ENCODE measurements around the gene SMURF1.
"Not testable (repeated sequence)": the region's sequence is repeated elsewhere in the genome, so short reads cannot be mapped to it uniquely, and the experiment has no call there.

SMURF1 gene

GRCh38 chr7:99118077-99118476 is 25.8 kb downstream of the SMURF1 start:
- no peak for DNase-seq

DNA sequence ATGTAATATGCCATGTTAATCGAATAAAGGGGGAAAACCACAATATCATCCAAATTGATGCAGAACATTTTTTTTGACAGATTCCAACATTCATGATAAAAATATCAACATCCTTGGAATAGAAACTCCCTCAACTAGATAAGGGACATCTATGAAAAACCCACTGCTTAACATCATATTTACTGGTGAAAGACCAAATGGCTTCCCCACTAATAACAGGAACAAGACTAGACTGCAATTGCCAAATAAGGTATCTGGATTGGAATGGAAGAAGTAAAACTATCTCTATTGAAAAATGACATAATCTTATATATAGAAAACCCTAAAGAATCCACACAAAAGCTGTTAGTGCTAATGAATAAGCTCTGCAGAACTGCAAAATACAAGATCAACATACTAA is 27.8 kb downstream of the SMURF1 start:
- no peak for DNase-seq

DNA sequence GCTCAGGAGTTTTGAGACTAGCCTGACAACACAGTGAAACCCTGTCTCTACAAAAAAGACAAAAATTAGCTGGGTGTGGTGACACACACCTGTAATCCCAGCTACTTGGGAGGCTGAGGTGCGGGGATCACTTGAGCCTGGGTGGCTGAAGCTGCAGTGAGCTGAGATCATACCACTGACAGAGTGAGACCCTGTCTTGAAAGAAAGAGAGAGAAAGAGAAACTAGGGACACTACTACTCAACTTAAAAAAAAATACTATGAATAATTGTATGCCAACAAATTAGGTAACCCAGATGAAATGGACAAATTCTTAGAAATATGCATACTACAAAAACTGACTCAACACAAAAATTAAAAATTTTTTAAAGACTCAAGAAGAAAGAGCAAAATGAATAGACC is 28.5 kb downstream of the SMURF1 start:
- DNase-seq, result no peak

DNA sequence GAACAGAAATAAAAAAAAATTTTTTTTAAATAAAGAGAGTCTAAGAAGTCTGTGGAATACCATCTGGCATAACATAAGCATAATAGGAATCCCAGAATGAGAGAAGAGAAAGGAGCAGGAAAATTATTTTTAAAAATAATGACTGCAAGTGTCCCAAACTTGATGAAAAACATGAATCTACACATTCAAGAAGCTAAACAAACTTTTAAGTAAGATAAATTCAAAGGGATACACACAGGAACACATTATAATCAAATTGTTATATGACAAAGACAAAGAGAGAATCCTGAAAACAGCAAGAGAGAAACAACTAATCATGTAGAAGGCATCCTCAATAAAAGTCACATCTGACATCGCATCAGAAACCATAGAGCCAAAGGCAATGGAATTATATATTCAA is 30.9 kb downstream of the SMURF1 start:
- DNase-seq, result no peak

DNA sequence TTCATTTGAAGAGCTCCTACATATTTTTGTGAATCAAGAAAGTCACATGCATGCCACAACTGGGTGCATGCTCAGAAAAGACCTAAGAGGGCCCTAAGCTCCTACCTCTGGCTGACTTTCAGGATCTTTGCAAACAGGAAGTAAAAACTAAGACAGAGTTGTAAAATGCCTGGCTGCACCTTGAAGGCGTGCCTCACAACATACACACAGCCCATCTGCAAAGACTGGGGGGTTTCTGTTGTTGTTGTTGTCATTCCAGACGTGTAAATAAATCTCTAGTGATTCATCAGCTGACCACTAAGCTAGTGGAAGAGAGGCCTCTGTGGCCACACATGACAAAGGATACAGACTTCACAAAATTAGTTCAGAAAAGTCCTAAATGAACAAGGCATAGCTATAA is 31.8 kb downstream of the SMURF1 start:
- no peak for DNase-seq

DNA sequence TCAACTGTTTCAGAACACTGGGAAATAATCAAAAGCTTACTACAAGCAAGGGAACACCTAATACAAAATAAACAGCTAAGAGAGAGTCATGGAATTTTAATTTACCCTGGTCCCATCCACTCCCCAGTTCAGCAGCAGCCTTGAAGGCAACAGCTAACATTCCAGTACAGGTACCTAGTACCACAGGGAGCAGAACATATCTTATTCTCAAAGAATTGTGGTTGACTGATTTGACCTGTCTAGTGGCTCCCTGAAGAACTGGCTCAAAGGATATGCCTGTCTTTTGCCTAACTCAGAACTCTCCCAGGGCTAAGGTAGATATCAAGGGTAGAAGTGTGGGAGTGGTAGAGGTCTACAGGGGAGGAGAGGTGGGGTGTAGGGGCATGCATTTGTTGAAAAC is 32.3 kb downstream of the SMURF1 start:
- no peak for DNase-seq

DNA sequence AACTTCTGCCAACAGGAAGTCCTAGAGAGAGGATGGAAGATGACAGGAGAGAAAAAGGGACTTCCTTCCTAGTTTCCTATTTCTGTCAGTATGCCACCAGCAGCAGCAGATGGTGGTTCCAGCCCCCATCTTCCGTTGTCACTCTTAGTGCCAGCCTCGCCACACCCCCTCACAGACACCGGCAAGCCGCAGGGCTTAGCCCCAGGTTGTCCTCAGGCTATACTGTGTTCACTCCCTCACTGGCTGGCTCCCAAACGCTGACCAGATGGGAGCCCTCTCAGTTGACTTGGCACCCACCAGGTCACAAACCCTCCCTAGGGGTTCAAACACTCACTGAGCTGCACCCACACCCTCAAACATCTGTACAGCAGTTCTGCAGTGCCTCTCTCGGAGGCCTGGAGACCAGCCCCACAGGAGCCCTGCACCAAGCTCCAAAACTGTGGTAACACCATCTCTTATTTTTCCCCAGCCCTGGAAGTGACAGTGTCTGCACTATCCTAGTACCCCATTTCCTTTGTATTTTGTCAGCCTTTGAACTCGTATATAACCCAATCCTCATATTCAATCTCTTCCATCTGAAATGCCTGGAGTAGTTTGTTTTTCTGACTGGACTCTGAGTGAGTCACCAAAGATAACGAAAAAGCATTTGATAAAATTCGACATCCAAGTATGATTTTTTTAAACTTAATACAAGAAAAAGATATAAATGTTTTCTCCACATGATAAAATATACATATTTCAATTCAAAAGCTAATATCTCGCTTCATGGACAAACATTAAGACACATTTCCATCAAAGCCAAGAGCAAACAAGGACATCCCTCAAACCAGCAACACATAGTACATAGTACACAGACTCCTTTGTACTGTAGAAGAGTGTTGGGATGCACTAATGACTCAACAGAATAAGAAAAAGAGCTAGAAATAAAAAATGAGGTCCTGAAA is 34.5 kb downstream of the SMURF1 start:
- no peak for DNase-seq

- DNase-seq, result no peak
These were observed 35.3 kb downstream of the SMURF1 start for GRCh38 chr7:99108613-99109012.

DNA sequence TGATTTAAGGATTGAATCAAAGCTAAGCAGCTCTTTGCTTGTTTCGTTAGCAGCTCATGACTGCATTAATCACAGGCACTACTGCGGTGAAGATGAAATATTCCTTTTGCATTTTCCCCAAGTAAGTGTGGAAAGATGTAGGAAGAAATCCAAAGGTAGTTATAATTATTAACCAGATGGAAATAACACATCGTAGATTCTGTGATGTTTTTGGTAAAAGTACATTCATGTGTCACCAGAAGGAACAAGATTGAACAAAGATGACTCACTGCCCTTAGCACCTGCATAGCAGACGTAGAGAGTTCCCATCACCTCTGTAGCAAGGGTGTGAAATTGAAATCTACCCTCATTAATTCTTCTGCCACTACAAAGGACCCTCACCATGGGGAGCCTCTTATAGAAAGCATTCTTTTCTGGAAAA is 37.1 kb downstream of the SMURF1 start:
- DNase-seq, result no peak

DNA sequence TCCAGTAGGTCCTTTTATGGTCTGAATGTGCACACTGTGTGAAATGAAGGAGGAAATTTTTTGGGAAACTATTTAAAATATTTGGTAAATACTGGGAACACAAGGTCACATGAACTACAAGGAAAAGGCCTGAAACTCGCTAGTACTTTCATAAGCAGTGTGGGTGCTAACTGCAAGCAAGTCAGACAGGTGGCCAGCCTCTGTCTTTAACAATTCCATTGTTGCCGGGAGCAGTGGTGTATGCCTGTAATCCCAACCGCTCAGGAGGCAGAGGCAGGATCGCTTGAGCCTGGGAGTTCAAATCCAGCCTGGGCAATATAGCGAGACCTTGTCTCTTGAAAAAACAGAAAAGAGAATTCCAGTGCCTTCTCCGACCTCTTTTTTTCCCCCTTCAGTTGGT is 37.5 kb downstream of the SMURF1 start:
- DNase-seq, result no peak

GRCh38 chr7:99105756-99106155 is 38.2 kb downstream of the SMURF1 start:
- no peak for DNase-seq

DNA sequence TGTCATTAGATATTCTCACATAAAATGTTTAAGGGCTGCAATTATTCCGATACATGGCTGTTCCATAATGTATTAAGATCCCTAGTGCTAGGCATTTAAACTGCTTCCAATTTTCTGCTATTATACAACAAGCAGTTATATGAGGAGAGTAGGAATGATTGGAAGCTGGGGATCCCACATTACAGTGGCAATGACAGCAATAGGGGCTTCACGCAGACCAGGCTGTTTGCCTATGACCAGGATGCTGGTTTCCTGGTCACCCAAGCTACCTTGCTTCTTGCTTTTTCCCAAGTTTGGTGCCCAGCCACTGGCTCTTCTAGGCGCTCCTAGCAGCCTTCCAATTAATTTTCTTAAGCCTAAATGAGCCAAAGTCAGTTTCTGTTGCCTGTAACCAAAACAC is 39.3 kb downstream of the SMURF1 start:
- DNase-seq, result no peak

DNA sequence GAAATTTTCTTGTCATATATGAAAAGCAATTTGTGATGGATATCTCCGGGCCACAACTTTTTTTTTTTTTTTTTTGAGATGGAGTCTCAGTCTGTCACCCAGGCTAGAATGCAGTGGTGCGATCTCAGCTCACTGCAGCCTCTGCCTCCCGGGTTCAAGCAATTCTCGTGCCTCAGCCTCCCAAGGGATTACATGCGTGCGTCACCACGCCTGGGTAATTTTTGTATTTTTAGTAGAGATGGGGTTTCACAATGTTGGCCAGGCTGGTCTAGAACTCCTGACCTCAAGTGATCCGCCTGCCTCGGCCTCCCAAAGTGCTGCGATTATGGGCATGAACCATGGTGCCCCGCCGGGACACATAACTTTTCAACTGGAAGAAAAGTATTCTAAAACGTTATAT is 40.1 kb downstream of the SMURF1 start:
- not testable (repeated sequence) for DNase-seq

GRCh38 chr7:99102809-99103690 is 40.9 kb downstream of the SMURF1 start:
- no peak for DNase-seq

- no peak for DNase-seq
These were observed 41.5 kb downstream of the SMURF1 start for GRCh38 chr7:99102361-99102760.

DNA sequence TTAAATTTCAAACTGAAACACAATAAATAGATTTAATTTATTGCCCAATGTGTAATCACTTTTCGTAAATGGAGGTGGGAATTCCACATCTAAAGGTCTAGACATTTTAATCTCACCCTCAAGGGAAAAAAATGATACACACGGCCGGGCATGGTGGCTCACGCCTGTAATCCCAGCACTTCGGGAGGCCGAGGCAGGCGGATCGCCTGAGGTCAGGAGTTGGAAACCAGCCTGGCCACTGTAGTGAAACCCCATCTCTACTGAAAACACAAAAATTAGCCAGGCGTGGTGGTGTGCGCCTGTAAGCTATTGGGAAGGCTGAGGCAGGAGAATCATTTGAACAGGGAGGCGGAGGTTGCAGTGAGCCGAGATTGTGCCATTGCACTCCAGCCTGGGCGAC is 42.4 kb downstream of the SMURF1 start:
- DNase-seq, result not testable (repeated sequence)

DNA sequence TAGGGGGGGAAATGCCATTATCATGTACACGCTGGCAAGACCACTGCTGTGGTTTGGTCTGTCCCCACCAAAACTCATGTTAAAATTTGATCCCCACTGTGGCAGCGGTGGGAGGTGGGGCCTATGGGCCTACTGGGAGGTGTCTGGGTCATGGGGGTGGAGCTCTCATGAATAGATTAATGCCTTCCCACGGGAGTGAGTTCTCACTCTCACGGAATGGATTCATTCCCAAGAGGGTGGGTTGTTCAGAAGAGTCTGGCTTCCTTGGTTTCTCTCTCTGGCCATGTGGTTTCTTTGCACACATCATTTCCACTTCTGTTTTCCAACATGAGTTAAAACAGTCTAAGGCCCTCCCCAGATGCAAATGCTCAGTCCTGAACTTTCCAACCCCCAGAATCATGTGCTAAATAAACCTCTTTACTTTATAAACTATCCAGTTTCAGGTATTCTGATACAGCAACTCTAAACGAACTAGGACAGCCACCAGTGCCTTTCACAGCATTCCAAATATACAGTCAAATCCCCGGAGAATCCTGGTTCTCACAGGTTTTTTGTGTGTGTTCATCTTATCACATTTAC is 44.3 kb downstream of the SMURF1 start:
- no peak for DNase-seq

DNA sequence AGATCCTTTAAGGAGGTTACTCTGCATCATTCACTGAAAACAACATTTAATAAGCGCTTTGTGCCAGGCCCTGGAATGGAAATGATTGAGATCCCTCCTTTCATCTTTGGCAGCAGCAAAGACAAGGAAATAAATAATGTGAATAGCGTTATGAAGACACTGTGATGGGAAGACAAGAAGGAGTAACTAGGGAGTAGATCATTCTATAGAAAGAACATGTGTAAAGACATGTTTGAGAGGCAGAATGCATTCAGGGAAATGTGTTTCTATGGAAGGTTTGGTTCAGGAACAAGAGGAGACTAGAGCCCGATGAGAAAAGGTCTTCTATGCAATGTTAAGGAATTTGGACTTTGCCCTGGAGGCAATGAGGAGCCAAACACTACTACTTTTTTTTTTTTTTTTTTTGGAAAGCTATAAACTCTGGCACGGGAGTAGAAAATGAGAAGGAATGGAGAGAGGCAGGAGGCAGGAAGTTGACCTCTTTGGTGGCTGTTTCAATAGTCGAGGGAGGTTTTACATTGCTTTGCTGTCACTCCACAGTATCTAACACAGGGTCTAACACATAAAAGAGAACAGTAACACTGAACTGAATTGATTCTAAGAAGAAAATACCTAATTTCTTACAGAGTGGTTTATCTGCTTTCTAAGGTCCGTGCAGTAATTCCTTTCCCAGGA is 44.9 kb downstream of the SMURF1 start:
- DNase-seq, result no peak

GRCh38 chr7:99098286-99098823 is 45.6 kb downstream of the SMURF1 start:
- DNase-seq, result no peak

DNA sequence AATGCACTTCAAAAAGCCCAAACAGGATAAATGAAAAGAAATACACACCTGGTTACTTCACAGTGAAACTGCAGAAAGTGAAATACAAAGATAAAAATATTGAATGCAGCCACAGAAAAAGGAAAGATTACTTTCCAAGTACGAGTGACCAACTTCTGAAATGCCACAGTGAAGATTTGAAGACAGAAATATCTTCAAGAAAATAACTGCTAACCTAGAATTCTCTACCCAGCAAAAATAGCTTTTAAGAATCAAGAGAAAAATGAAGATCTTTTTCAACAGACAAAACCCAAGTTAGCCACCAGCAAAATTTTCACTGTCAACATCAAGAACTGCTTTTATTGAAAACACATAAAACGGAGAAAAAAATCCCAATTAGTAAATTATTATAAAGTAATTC is 46.2 kb downstream of the SMURF1 start:
- DNase-seq, result no peak

GRCh38 chr7:99096124-99096887 is 47.6 kb downstream of the SMURF1 start:
- DNase-seq, result no peak

- no peak for DNase-seq
These were observed 48.2 kb downstream of the SMURF1 start for GRCh38 chr7:99095698-99096097.

Data from activated effector memory CD4-positive, alpha-beta T cell treated with Interleukin-2 at 50 U/mL for 16 hours (primary cell).